ENCODE data around the gene ZBTB7A. TPM values are rescaled to one million over a fixed set of nuclear protein-coding genes. Genes with fewer than 3 reads are reported as not detected.

ZBTB7A gene
- total and polyA plus RNA-seq, 10 of the 15 experiments (the other 5 are each of a cell fraction or from before 2014, with no cell fraction given): 0.26 to 42.4 (median 4.5) TPM

GRCh38 chr19:4064496-4065260 lies 2.0 kb downstream of the ZBTB7A start (continued):
- TF ChIP-seq ATF7 (IDR thresholded peaks at IDR 0.05; ENCODE audit: low read depth) (no peak), CBX3 (IDR thresholded peaks at IDR 0.05; ENCODE audit: borderline replicate concordance, low read depth) (no peak), MLLT1 (IDR thresholded peaks at IDR 0.05) (0 out of 2 replicates have a peak, but pooled peaks have one; percentile 46), RELA (IDR thresholded peaks at IDR 0.05; ENCODE audit: borderline replicate concordance, partially characterized antibody) (no peak), MYC (IDR thresholded peaks at IDR 0.05; ENCODE audit: insufficient read depth, insufficient read length, insufficient replicate concordance, low read length, severe bottlenecking) (no peak), POLR2AphosphoS5 (IDR thresholded peaks at IDR 0.05; ENCODE audit: low read length) (peak; percentile 32), SPI1 (IDR thresholded peaks at IDR 0.05; ENCODE audit: borderline replicate concordance, insufficient read depth, low read depth, low read length) (no peak), NFYB (IDR thresholded peaks at IDR 0.05; ENCODE audit: insufficient read depth, low read depth, low read length) (no peak), ASH2L (IDR thresholded peaks at IDR 0.05; ENCODE audit: borderline replicate concordance, low read depth) (no peak), PML (IDR thresholded peaks at IDR 0.05; ENCODE audit: low read length) (no peak)
- TF ChIP-seq, protein P1, sequence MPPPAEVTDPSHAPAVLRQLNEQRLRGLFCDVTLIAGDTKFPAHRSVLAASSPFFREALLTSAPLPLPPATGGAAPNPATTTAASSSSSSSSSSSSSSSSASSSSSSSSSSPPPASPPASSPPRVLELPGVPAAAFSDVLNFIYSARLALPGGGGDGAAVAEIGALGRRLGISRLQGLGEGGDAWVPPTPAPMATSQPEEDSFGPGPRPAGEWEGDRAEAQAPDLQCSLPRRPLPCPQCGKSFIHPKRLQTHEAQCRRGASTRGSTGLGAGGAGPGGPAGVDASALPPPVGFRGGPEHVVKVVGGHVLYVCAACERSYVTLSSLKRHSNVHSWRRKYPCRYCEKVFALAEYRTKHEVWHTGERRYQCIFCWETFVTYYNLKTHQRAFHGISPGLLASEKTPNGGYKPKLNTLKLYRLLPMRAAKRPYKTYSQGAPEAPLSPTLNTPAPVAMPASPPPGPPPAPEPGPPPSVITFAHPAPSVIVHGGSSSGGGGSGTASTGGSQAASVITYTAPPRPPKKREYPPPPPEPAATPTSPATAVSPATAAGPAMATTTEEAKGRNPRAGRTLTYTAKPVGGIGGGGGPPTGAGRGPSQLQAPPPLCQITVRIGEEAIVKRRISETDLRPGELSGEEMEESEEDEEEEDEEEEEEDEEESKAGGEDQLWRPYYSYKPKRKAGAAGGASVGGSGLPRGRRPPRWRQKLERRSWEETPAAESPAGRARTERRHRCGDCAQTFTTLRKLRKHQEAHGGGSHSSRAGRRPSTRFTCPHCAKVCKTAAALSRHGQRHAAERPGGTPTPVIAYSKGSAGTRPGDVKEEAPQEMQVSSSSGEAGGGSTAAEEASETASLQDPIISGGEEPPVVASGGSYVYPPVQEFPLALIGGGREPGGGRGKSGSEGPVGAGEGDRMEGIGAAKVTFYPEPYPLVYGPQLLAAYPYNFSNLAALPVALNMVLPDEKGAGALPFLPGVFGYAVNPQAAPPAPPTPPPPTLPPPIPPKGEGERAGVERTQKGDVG (CRISPR knock-in tag; IDR thresholded peaks at IDR 0.05): no peak
- TF ChIP-seq, protein P2, sequence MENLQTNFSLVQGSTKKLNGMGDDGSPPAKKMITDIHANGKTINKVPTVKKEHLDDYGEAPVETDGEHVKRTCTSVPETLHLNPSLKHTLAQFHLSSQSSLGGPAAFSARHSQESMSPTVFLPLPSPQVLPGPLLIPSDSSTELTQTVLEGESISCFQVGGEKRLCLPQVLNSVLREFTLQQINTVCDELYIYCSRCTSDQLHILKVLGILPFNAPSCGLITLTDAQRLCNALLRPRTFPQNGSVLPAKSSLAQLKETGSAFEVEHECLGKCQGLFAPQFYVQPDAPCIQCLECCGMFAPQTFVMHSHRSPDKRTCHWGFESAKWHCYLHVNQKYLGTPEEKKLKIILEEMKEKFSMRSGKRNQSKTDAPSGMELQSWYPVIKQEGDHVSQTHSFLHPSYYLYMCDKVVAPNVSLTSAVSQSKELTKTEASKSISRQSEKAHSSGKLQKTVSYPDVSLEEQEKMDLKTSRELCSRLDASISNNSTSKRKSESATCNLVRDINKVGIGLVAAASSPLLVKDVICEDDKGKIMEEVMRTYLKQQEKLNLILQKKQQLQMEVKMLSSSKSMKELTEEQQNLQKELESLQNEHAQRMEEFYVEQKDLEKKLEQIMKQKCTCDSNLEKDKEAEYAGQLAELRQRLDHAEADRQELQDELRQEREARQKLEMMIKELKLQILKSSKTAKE (IDR thresholded peaks at IDR 0.05; ENCODE audit: low read depth, poor library complexity, severe bottlenecking): no peak
- TF ChIP-seq, protein P3, sequence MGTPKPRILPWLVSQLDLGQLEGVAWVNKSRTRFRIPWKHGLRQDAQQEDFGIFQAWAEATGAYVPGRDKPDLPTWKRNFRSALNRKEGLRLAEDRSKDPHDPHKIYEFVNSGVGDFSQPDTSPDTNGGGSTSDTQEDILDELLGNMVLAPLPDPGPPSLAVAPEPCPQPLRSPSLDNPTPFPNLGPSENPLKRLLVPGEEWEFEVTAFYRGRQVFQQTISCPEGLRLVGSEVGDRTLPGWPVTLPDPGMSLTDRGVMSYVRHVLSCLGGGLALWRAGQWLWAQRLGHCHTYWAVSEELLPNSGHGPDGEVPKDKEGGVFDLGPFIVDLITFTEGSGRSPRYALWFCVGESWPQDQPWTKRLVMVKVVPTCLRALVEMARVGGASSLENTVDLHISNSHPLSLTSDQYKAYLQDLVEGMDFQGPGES (IDR thresholded peaks at IDR 0.05): no peak

Measured in GM12878 (cell line).